Ramos (cell line): ENCODE measurements around the gene TEX38.
"Not testable (repeated sequence)": the region's sequence is repeated elsewhere in the genome, so short reads cannot be mapped to it uniquely, and the experiment has no call there.

Experiments used
- in situ Hi-C: fragments of 300-500 bp; cut with MboI; formaldehyde crosslinking; loops from one replicate; pipeline ENCODE4 v1.14.3; 2022; ENCODE audit warnings: low sequenced_read_pairs; ENCODE audit not compliant: unreplicated experiment

Gene TEX38

GRCh38 chr1:46684670-46685069 lies 13.0 kb downstream of the TEX38 start:
- in situ Hi-C loops: no loop called here

GRCh38 chr1:46686255-46686654 lies 14.6 kb downstream of the TEX38 start:
- in situ Hi-C loops: no loop called here

GRCh38 chr1:46687093-46687659 lies 15.5 kb downstream of the TEX38 start:
- in situ Hi-C loops: no loop called here

GRCh38 chr1:46687921-46688509 lies 16.4 kb downstream of the TEX38 start:
- in situ Hi-C loops: no loop called here

- in situ Hi-C loops: no loop called here
These were observed 17.7 kb downstream of the TEX38 start for GRCh38 chr1:46689356-46689755.

GRCh38 chr1:46689897-46690296 lies 18.2 kb downstream of the TEX38 start:
- in situ Hi-C loops: no loop called here

- in situ Hi-C loops: no loop called here
These were observed 19.3 kb downstream of the TEX38 start for GRCh38 chr1:46690931-46691421.

GRCh38 chr1:46691997-46692790 lies 20.5 kb downstream of the TEX38 start:
- in situ Hi-C loops: no loop called here

GRCh38 chr1:46692811-46693770 lies 21.4 kb downstream of the TEX38 start:
- in situ Hi-C loops: no loop called here

- in situ Hi-C loops: not testable (repeated sequence)
These were observed 23.0 kb downstream of the TEX38 start for GRCh38 chr1:46694676-46695075.

- in situ Hi-C loops: no loop called here
These were observed 25.4 kb downstream of the TEX38 start for GRCh38 chr1:46697053-46697452.

- in situ Hi-C loops: no loop called here
These were observed 28.0 kb downstream of the TEX38 start for GRCh38 chr1:46699666-46700065.

GRCh38 chr1:46703927-46704641 lies 32.4 kb downstream of the TEX38 start:
- in situ Hi-C loops: no loop called here

- in situ Hi-C loops: no loop called here
These were observed 33.8 kb downstream of the TEX38 start for GRCh38 chr1:46705408-46705807.

GRCh38 chr1:46708121-46708520 lies 36.5 kb downstream of the TEX38 start:
- in situ Hi-C loops: no loop called here

- in situ Hi-C loops: no loop called here
These were observed 43.3 kb downstream of the TEX38 start for GRCh38 chr1:46714976-46715375.

GRCh38 chr1:46717654-46718053 lies 46.0 kb downstream of the TEX38 start:
- in situ Hi-C loops: no loop called here

GRCh38 chr1:46718340-46718726 lies 46.7 kb downstream of the TEX38 start:
- in situ Hi-C loops: no loop called here

- in situ Hi-C loops: no loop called here
These were observed 47.3 kb downstream of the TEX38 start, which contains the start of gene EFCAB14 for GRCh38 chr1:46718727-46719622. EFCAB14 (minus strand) TSS chr1:46719114; CDS start chr1:46718087, 1,027 bp downstream.
